ENCODE measurements around the gene KCNE1. TPM values are rescaled to one million over a fixed set of nuclear protein-coding genes. Genes with fewer than 3 reads are reported as not detected.

The KCNE1 gene
- total and polyA plus RNA-seq, 4 donors, result 0.23 to 6.0 (median 0.81) TPM

GRCh38 chr21:34535886-34536285 is 23.9 kb upstream of the KCNE1 start:
- 95% methylated on average over 3 of the region's 3 CpGs for WGBS
- no peaks in the 10 kb centered on the region for H3K9me3 ChIP-seq (ENCODE audit: control insufficient read depth in 4 of 4, low read length in 3 of 4)
- no peak overlapping the region for H3K27ac ChIP-seq (ENCODE audit: low read depth in 1 of 2, low read length in 2 of 2)
- TF ChIP-seq EGR1 (IDR thresholded peaks at IDR 0.05; ENCODE audit: low read depth in 2 of 2), result no peak
- TF ChIP-seq JUND (IDR thresholded peaks at IDR 0.05), result no peak
- TF ChIP-seq CTCF (IDR thresholded peaks at IDR 0.05; ENCODE audit: low read depth, low read length, missing input control), result no peak
- TF ChIP-seq GABPA (IDR thresholded peaks at IDR 0.05 in 1 of 2, conservative IDR thresholded peaks at IDR 0.05 in 1 of 2), result no peak
- no peak for TF ChIP-seq HNF4A (conservative IDR thresholded peaks at IDR 0.05)
- TF ChIP-seq FOXA1 (IDR thresholded peaks at IDR 0.05), result no peak
- TF ChIP-seq ATF3 (IDR thresholded peaks at IDR 0.05), result no peak
- TF ChIP-seq ZBTB33 (IDR thresholded peaks at IDR 0.05), result no peak
- TF ChIP-seq REST (IDR thresholded peaks at IDR 0.05), result no peak
- no peak for TF ChIP-seq RAD21 (IDR thresholded peaks at IDR 0.05)
- no peak for TF ChIP-seq FOXA2 (IDR thresholded peaks at IDR 0.05)
- TF ChIP-seq HNF4G (IDR thresholded peaks at IDR 0.05), result no peak
- no peak for TF ChIP-seq RXRA (IDR thresholded peaks at IDR 0.05)
- no peak for TF ChIP-seq TAF1 (conservative IDR thresholded peaks at IDR 0.05)
- TF ChIP-seq NR2F2 (IDR thresholded peaks at IDR 0.05), result no peak
- H3K27me3 ChIP-seq (ENCODE audit: control insufficient read depth in 4 of 4, insufficient read depth in 4 of 4, low read length in 3 of 4), result no peaks in the 10 kb centered on the region
- H3K4me1 ChIP-seq (ENCODE audit: control insufficient read depth in 4 of 4, insufficient read depth in 4 of 4, low read length in 3 of 4), result no peaks in the 10 kb centered on the region
- no peaks in the 10 kb centered on the region for H3K36me3 ChIP-seq (ENCODE audit: control insufficient read depth in 4 of 4, insufficient read depth in 3 of 4, low read depth in 1 of 4, low read length in 3 of 4)
- H3K9ac ChIP-seq (ENCODE audit: low read depth in 1 of 2, low read length in 2 of 2), result no peak overlapping the region
- DNase-seq (ENCODE audit: low spot score), result no peak
- no peak overlapping the region for H3K4me3 ChIP-seq (ENCODE audit: low read depth in 1 of 3, low read length in 3 of 3)

GRCh38 chr21:34534522-34534921 is 22.5 kb upstream of the KCNE1 start:
- no peaks in the 10 kb centered on the region for H3K9me3 ChIP-seq (ENCODE audit: control insufficient read depth in 4 of 4, low read length in 3 of 4)
- H3K4me3 ChIP-seq (ENCODE audit: low read depth in 1 of 3, low read length in 3 of 3), result no peak overlapping the region
- no peaks in the 10 kb centered on the region for H3K36me3 ChIP-seq (ENCODE audit: control insufficient read depth in 4 of 4, insufficient read depth in 3 of 4, low read depth in 1 of 4, low read length in 3 of 4)
- no peak overlapping the region for H3K9ac ChIP-seq (ENCODE audit: low read depth in 1 of 2, low read length in 2 of 2)
- 76% methylated on average over 4 of the region's 4 CpGs for WGBS
- DNase-seq (ENCODE audit: low spot score), result no peak
- no peaks in the 10 kb centered on the region for H3K27me3 ChIP-seq (ENCODE audit: control insufficient read depth in 4 of 4, insufficient read depth in 4 of 4, low read length in 3 of 4)
- no peaks in the 10 kb centered on the region for H3K4me1 ChIP-seq (ENCODE audit: control insufficient read depth in 4 of 4, insufficient read depth in 4 of 4, low read length in 3 of 4)
- no peak overlapping the region for H3K27ac ChIP-seq (ENCODE audit: low read depth in 1 of 2, low read length in 2 of 2)
- TF ChIP-seq YY1 (IDR thresholded peaks at IDR 0.05) (no peak), TAF1 (conservative IDR thresholded peaks at IDR 0.05) (no peak), NR2F2 (IDR thresholded peaks at IDR 0.05) (no peak), ZBTB33 (IDR thresholded peaks at IDR 0.05) (no peak), SP1 (IDR thresholded peaks at IDR 0.05) (no peak), JUND (IDR thresholded peaks at IDR 0.05) (no peak), ATF3 (IDR thresholded peaks at IDR 0.05) (no peak), CTCF (IDR thresholded peaks at IDR 0.05; ENCODE audit: low read depth, low read length, missing input control) (no peak), HNF4G (IDR thresholded peaks at IDR 0.05) (no peak), RAD21 (IDR thresholded peaks at IDR 0.05) (no peak)

Measured in liver (tissue), 9 donors.